Astrocyte of the cerebellum (primary cell): ENCODE data around the gene KCNA2.
A peak's percentile ranks its signal among the peaks of the same experiment; 100 is the strongest.

ENCODE experiments used
- DNase-seq: peaks from one replicate; pipeline ENCODE4 v3.0.0-alpha.2; 2011; ENCODE audit warnings: low read depth
- H3K4me3 ChIP-seq: 2 replicates; pipeline ENCODE4 v1.5.1; 2011; ENCODE audit warnings: mild to moderate bottlenecking, low read depth, low read length, moderate library complexity
- in situ Hi-C: cut with HindIII; loops from 2 replicates; pipeline ENCODE4 v1.10.0; 2017; ENCODE audit warnings: low sequenced_read_pairs
- TF ChIP-seq, protein P1 (sequence below): IDR thresholded peaks from 2 replicates; pipeline ENCODE4 v1.5.1; 2012; ENCODE audit warnings: low read length, low read depth, moderate library complexity, mild to moderate bottlenecking; ENCODE audit errors: missing control alignments

The KCNA2 gene

DNA sequence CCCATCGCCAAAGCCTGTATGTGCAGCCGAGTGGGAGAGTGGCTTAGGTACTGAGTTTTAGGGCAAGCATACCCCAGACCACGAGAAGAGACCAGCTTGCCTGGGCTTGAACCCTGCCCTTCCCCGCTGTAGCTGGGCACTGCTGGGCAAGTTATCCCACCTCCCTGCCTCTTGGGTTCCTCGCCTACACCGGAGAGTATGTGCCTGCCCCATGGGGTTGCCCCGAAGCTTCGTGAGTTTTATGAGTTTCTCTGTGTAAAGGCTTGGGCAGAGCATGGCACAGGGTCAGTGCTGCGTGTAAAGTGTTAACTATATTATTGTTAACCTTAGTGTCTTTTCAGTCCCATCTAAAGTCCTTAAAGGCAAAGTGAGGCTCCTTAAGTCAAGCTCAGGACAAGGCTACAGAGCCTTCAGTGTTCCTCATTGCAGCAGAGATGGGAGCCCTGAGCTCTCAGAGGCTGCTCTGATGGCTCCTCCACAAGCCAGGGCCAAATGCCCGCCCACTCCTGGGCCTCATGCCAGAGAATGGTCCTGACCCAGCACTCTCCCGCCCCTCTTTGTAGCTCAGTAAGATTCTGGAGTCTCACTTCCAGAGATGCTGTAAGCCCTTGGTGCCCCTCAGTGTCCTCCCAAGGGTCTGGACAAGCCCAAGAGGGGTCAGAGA is 50.2 kb downstream of the KCNA2 start:
- no peak overlapping the region for H3K4me3 ChIP-seq
- TF ChIP-seq, protein P1, sequence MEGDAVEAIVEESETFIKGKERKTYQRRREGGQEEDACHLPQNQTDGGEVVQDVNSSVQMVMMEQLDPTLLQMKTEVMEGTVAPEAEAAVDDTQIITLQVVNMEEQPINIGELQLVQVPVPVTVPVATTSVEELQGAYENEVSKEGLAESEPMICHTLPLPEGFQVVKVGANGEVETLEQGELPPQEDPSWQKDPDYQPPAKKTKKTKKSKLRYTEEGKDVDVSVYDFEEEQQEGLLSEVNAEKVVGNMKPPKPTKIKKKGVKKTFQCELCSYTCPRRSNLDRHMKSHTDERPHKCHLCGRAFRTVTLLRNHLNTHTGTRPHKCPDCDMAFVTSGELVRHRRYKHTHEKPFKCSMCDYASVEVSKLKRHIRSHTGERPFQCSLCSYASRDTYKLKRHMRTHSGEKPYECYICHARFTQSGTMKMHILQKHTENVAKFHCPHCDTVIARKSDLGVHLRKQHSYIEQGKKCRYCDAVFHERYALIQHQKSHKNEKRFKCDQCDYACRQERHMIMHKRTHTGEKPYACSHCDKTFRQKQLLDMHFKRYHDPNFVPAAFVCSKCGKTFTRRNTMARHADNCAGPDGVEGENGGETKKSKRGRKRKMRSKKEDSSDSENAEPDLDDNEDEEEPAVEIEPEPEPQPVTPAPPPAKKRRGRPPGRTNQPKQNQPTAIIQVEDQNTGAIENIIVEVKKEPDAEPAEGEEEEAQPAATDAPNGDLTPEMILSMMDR: no peak
- no peak for DNase-seq
- in situ Hi-C loops: no loop called here

DNA sequence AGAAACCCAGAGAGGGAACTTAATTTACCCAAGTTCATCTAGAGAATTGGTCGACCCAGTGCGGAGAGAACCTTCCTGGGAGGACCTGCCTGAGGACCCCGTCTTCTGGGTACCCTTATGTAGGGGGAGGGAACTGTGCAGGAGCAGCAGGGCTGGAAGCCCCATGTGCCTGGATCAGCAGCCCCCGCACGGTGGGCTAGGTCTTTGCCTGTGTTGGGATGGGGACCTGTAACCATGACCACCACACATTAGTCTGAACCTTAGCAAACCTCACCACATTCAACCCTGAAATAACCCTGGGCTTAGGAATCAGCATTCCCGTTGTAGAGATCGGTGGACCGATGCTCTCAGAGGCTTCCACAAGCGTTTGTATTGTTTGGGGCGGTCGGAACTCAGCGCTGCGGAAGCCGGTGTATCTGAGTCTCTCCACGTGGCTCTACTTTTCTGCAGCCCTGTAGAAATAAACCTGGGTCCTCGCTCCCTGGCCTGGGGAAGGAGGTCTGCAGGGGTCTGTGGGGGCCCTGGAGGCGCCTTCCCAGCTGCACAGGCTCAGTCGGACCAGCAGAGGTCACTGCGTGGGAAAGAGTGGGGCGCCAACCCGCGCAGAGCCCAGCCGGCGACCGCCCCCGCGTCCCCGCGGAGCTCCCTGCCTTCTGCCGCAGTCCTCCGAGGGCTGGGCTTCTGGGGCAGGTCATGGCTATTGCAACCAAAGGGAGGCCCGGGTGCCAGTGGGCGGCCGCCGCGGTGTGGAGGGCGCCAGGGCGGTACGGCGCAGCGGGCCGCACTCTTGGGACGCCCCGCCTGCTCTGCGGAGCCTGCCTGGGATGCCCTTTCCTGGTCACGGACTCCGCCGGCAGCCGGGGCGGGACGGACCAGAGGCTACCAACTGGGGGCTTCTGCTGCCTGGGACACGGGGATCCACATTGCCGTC is 51.0 kb downstream of the KCNA2 start:
- TF ChIP-seq, protein P1: peak; percentile 51
- no peak for DNase-seq
- in situ Hi-C loops: no loop called here
- peak overlapping the region; percentile 7 for H3K4me3 ChIP-seq

GRCh38 chr1:110551278-110551809 is 54.8 kb downstream of the KCNA2 start:
- DNase-seq: no peak
- in situ Hi-C loops: no loop called here
- TF ChIP-seq, protein P1: no peak
- no peak overlapping the region for H3K4me3 ChIP-seq

DNA sequence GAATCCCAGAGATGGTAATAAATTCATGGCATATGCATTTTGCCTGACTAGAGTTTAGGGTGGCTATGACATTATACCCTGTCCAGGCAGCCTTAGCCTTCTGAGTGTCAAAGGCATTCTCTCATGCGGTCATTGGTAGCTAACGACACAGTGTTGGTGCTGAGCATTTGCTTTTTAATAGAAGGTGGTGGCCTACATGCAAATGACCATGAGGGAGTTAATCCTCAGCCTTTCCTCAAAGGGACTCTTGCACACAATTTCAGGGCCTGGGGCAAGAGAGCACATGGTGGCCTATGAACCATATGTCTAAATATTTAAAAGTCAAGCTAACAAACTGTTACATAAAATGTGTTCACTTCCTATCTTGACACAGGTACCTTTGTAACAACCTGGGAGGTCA is 56.3 kb downstream of the KCNA2 start:
- no peak for DNase-seq
- in situ Hi-C loops: no loop called here

GRCh38 chr1:110548381-110548780 is 57.8 kb downstream of the KCNA2 start:
- H3K4me3 ChIP-seq: no peak overlapping the region
- TF ChIP-seq, protein P1: peak; percentile 45
- no peak for DNase-seq
- in situ Hi-C loops: no loop called here

More for the DNA sequence above, 56.3 kb downstream of the KCNA2 start:
- H3K4me3 ChIP-seq: no peak overlapping the region
- TF ChIP-seq, protein P1: no peak

- in situ Hi-C loops: no loop called here
- DNase-seq: no peak
- H3K4me3 ChIP-seq: no peak overlapping the region
- TF ChIP-seq, protein P1: no peak
Measured at GRCh38 chr1:110547017-110547416, 59.1 kb downstream of the KCNA2 start.
